A673 (cell line): ENCODE measurements around the gene CERKL. TPM values are rescaled to one million over a fixed set of nuclear protein-coding genes. Genes with fewer than 3 reads are reported as not detected.
A peak's percentile ranks its signal among the peaks of the same experiment; 100 is the strongest.

Experiments
- BruUV-seq: library from RNA; stranded (reverse); fragments of 400-500 nt; replicated peaks from 2 replicates; lab custom pipeline; 2021; lab: Mats Ljungman, UMichigan
- CTCF ChIA-PET: fragments of 300-600 bp; sonication (Branson Sonifier 250); formaldehyde crosslinking; loops from one replicate; lab custom pipeline; 2022; ENCODE audit warnings: antibody characterized with exemption; lab: Charles Lee
- POLR2A ChIA-PET: fragments of 300-600 bp; sonication (Branson Sonifier 250); formaldehyde crosslinking; loops from one replicate; lab custom pipeline; 2022; ENCODE audit warnings: antibody characterized with exemption; ENCODE audit not compliant: low non-redundant PET; lab: Charles Lee
- DNase-seq: peaks from one replicate; pipeline ENCODE4 v3.0.0-alpha.2; 2015; ENCODE audit warnings: low spot score
- H3K27ac ChIP-seq: fragments of 200-600 bp; sonication (generic); 2 replicates; pipeline ENCODE4 v1.5.1; 2016; ENCODE audit warnings: mixed run types, low read depth, mild to moderate bottlenecking, mixed read lengths, antibody characterized with exemption, low read length; ENCODE audit not compliant: poor library complexity, severe bottlenecking
- H3K27me3 ChIP-seq: fragments of 200-600 bp; sonication (generic); replicated peaks from 2 replicates; pipeline ENCODE4 v1.6.1; 2017; ENCODE audit warnings: mixed run types, low read depth, mild to moderate bottlenecking, mixed read lengths, antibody characterized with exemption, low read length; ENCODE audit not compliant: insufficient read depth, poor library complexity
- H3K36me3 ChIP-seq: fragments of 200-600 bp; sonication (generic); 2 replicates; pipeline ENCODE4 v1.6.1; 2016; ENCODE audit warnings: mixed run types, mild to moderate bottlenecking, mixed read lengths, antibody characterized with exemption, low read length; ENCODE audit not compliant: insufficient read depth, poor library complexity, severe bottlenecking
- H3K4me1 ChIP-seq: fragments of 200-600 bp; sonication (generic); 2 replicates; pipeline ENCODE4 v1.6.1; 2017; ENCODE audit warnings: mixed run types, mild to moderate bottlenecking, mixed read lengths, antibody characterized with exemption, low read length; ENCODE audit not compliant: insufficient read depth, poor library complexity, severe bottlenecking
- H3K4me3 ChIP-seq: fragments of 200-600 bp; sonication (generic); 2 replicates; pipeline ENCODE4 v1.5.1; 2016; ENCODE audit warnings: low read depth, mixed run types, mild to moderate bottlenecking, mixed read lengths, low read length; ENCODE audit not compliant: poor library complexity, severe bottlenecking
- H3K9me3 ChIP-seq: fragments of 200-600 bp; sonication (generic); 2 replicates; pipeline ENCODE4 v1.6.1; 2016; ENCODE audit warnings: mixed run types, low read depth, mild to moderate bottlenecking, mixed read lengths, antibody characterized with exemption, low read length; ENCODE audit not compliant: poor library complexity, severe bottlenecking
- EZH2 ChIP-seq: fragments of 200-600 bp; sonication (generic); IDR thresholded peaks from 2 replicates; pipeline ENCODE4 v1.6.1; 2017; ENCODE audit warnings: borderline replicate concordance, low read depth, mild to moderate bottlenecking, mixed read lengths, antibody characterized with exemption, low read length; ENCODE audit not compliant: poor library complexity, severe bottlenecking
- intact Hi-C: fragments of 100-400 bp; cut with micrococcal nuclease; formaldehyde crosslinking; loops from one replicate; pipeline ENCODE4 v1.10.0; 2022; ENCODE audit not compliant: unreplicated experiment
- total RNA-seq: library from RNA; stranded (reverse); gene quantifications from 2 replicates; pipeline ENCODE4 v1.2.3, GENCODE V29; 2021
- TF ChIP-seq, protein P1 (sequence below): fragments of 300-800, 200-600 bp; sonication (generic); conservative IDR thresholded peaks from 2 replicates; pipeline ENCODE4 v1.5.1; 2017; ENCODE audit warnings: low read depth, mild to moderate bottlenecking, antibody characterized with exemption, low read length, moderate library complexity, mixed read lengths

Gene CERKL
- total RNA-seq, 1 experiment from 2014 or later: 0.75 TPM

DNA sequence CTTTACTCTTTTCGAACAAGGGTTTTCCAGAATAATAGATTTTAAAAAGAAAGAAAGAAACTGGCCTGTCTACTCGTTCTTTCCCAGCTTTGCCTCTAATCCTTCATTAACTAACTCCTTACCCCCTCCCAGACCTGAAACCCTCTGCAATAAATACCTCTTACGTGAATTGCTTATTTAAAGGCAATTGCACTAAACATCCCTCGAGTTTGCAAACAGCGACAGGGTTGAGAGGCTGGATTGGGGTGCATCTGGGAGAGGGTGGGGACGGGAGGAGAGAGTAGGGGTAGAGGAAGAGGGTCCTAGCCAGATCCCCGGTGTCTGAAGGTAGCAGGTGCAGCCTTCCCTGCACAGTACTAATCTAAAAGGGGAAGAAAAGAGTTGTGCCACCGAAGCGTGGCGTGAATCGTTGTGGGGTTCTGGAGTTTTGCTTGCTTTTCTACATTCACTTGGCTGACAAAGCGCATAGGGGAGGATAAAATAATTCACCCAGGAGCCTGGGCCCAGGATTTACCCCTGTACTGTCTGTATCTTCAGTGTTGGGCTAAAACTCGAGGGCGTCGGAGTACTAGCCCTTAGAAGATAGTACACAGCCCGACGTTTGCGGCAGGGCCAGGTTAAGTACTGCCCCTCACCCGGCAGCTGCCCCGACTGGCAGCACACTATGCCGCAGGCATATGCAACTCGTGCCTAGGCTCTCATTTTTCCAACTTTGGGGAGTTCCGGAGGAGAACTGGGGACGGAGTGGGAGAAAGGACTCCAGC lies 25.3 kb upstream of the CERKL start:
- DNase-seq: no peak
- BruUV-seq: no TSS peak
- Histone ChIP-seq H3K9me3 (no peaks in the 10 kb centered on the region), H3K36me3 (no peaks in the 10 kb centered on the region), H3K4me1 (peaks cover 11% of the 10 kb centered on the region), H3K4me3 (no peak overlapping the region), H3K27ac (no peak overlapping the region), H3K27me3 (peaks cover 99% of the 10 kb centered on the region)
- POLR2A ChIA-PET: no interaction called here
- CTCF ChIA-PET: no interaction called here
- TF ChIP-seq EZH2: peak; percentile 8
- TF ChIP-seq, protein P1, sequence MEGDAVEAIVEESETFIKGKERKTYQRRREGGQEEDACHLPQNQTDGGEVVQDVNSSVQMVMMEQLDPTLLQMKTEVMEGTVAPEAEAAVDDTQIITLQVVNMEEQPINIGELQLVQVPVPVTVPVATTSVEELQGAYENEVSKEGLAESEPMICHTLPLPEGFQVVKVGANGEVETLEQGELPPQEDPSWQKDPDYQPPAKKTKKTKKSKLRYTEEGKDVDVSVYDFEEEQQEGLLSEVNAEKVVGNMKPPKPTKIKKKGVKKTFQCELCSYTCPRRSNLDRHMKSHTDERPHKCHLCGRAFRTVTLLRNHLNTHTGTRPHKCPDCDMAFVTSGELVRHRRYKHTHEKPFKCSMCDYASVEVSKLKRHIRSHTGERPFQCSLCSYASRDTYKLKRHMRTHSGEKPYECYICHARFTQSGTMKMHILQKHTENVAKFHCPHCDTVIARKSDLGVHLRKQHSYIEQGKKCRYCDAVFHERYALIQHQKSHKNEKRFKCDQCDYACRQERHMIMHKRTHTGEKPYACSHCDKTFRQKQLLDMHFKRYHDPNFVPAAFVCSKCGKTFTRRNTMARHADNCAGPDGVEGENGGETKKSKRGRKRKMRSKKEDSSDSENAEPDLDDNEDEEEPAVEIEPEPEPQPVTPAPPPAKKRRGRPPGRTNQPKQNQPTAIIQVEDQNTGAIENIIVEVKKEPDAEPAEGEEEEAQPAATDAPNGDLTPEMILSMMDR: no peak
- intact Hi-C loops: loop anchor here (10.0 kb wide), 2 partner anchors 107 to 577 kb away; no protein-coding TSS in a partner anchor

DNA sequence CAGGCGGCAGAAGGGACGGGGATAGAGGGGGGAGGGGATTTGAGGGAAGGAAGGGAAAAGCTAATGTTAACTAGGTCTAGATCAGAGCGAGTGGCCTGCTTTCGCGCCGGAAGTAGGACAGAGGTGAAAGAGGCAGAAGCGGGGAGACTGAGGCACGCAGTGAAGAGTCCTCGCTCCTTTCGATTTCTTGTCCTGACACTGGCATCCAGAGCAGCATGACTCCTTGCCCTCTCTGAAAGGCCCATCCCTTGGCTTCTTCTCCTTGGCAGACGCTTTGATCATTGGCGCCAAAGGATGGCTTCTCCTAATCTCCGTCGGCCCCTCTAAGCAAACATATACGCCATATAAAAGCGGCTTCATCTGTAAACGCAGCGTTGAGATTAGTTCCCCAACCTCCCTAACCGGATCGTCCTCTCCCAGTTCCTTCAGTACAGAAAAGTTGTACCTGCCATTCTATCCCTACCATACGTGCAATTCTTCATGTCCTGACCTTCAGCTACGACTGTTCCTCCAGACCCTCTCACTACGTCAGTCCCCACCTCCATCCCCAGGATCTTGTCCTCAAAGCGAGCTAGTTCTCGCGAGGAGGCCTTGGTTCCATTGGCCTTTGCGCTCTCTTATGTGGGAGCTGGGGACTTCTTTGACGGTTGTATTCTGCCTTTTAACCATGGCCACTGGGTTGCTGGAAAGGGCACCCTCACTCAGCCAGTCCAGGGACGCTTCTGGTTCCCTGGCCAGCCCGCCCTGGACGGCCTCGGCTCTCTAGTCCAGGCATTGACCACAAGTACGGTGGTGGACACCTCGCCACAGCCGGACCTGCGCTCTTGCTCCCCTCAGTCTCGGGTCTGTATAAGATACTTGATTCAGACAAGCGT lies 24.3 kb upstream of the CERKL start:
- intact Hi-C loops: loop anchor here (10.0 kb wide), 2 partner anchors 106 to 576 kb away; no protein-coding TSS in a partner anchor
- ChIA-PET CTCF (no interaction called here), POLR2A (no interaction called here)
- peaks cover 11% of the 10 kb centered on the region for H3K4me1 ChIP-seq
- H3K4me3 ChIP-seq: peak overlapping the region; percentile 29
- no peaks in the 10 kb centered on the region for H3K36me3 ChIP-seq
- TF ChIP-seq EZH2: no peak
- TF ChIP-seq, protein P1: no peak
- no peak overlapping the region for H3K27ac ChIP-seq
- no TSS peak for BruUV-seq
- DNase-seq: no peak
- no peaks in the 10 kb centered on the region for H3K9me3 ChIP-seq
- H3K27me3 ChIP-seq: peaks cover 97% of the 10 kb centered on the region

DNA sequence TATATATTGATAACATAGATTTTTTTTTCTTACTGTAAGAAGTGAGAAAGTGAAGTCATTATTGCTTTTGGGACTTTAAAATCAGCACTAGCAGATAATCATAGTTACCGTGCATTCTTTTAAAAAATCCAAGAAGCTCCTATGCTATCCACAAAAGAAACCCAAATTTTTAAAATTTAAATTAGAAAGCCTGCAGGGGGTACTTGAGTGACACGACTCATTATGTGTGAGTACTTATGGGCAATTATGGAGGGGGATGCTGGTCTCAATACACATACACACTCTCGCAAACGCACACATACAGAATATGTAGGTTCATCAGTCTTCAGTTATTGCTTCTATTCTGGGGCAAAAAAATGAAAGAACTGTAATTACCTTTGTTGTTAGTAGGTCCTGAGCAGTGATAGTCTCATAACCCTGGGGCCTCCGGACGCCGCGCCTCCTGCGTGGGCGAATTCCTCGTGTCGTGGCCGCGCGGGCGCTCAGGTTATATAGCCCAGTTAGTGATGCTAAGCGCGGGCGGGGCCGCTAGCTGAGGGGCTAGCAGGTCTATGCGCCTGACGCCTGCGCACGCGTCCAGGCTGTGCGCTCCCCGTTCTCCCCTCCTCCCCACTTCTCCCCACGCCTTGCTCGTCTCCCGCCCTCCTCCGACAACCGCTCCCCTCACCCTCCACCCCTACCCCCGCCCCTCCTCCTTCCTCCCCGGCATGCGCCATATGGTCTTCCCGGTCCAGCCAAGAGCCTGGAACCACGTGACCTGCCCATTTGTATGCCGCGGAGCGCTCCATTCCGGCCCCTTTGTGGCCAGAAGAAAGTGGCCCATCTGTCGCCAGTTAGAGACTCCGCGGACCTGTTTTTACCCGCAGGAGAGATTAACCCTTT lies 23.4 kb upstream of the CERKL start, which contains the start of gene NEUROD1:
Gene NEUROD1 (minus strand): TSS at position 463 of the 882 bp plus-strand sequence. CDS start 1,657 bp downstream, outside the sequence.
- DNase-seq: peak; percentile 34
- peaks cover 97% of the 10 kb centered on the region for H3K27me3 ChIP-seq
- intact Hi-C loops: loop anchor here (10.0 kb wide), 2 partner anchors 105 to 575 kb away; no protein-coding TSS in a partner anchor
- H3K36me3 ChIP-seq: no peaks in the 10 kb centered on the region
- ChIA-PET POLR2A (no interaction called here), CTCF (no interaction called here)
- H3K4me3 ChIP-seq: peak within 1 kb of the TSS; percentile 29
- H3K9me3 ChIP-seq: no peaks in the 10 kb centered on the region
- no peak within 1 kb of the TSS for H3K27ac ChIP-seq
- BruUV-seq: no TSS peak
- TF ChIP-seq, protein P1: no peak
- TF ChIP-seq EZH2: no peak
- H3K4me1 ChIP-seq: peaks cover 11% of the 10 kb centered on the region
